Epithelial cell of esophagus (primary cell): ENCODE data around the gene REXO2.

Source experiments
- DNase-seq: peaks from one replicate; pipeline ENCODE4 v3.0.0; 2010; ENCODE audit warnings: low read depth
- H3K4me3 ChIP-seq: 2 replicates; pipeline ENCODE4 v1.5.1; 2011; ENCODE audit warnings: mild to moderate bottlenecking, low read length, control low read depth
- TF ChIP-seq, protein P1 (sequence below): IDR thresholded peaks from 2 replicates; pipeline ENCODE4 v1.5.1; 2011; ENCODE audit warnings: low read depth, mild to moderate bottlenecking, low read length, control low read depth, inconsistent platforms; ENCODE audit not compliant: insufficient read depth; ENCODE audit errors: missing control alignments

The REXO2 gene

DNA sequence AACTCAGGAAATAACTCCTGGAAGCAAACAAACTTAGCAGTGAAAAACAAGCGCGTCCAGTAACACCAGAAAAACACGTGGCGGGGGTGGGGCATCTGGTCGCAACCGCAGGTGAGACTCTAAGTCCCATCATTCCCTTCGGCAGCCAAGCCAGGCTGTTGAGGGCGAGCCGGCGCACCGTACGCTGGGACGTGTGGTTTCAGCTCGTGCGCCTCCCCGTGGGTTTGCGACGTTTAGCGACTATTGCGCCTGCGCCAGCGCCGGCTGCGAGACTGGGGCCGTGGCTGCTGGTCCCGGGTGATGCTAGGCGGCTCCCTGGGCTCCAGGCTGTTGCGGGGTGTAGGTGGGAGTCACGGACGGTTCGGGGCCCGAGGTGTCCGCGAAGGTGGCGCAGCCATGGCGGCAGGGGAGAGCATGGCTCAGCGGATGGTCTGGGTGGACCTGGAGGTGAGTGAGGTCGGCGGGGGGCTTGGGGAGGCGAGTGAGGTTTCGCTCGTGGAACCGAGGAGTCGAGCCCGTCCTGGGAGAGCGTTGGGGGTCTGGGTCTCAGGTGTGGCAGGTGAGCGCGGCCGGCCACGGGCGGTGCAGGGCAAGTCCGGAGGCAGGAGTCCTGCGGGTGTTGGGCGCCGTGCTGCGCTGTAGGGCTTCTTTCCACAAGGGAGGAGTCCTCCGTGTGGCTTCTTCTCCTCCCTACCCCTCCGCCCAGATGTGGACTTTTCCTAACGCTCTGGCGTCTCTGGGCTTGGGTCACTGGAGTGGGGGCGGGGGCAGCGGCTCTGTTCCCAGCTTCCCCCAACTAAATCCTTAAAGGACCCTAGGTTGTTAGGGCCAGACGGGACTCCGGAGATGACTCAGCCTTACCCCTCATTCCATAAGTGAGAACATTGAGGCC, at the start of gene REXO2:
Gene REXO2, plus strand, starts transcription at position 239 of the 892 bp plus-strand sequence. Its CDS starts 62 bp downstream, at position 301.
- DNase-seq, result peak; percentile 99
- TF ChIP-seq, protein P1, sequence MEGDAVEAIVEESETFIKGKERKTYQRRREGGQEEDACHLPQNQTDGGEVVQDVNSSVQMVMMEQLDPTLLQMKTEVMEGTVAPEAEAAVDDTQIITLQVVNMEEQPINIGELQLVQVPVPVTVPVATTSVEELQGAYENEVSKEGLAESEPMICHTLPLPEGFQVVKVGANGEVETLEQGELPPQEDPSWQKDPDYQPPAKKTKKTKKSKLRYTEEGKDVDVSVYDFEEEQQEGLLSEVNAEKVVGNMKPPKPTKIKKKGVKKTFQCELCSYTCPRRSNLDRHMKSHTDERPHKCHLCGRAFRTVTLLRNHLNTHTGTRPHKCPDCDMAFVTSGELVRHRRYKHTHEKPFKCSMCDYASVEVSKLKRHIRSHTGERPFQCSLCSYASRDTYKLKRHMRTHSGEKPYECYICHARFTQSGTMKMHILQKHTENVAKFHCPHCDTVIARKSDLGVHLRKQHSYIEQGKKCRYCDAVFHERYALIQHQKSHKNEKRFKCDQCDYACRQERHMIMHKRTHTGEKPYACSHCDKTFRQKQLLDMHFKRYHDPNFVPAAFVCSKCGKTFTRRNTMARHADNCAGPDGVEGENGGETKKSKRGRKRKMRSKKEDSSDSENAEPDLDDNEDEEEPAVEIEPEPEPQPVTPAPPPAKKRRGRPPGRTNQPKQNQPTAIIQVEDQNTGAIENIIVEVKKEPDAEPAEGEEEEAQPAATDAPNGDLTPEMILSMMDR, result peak; percentile 42
- H3K4me3 ChIP-seq, result peak within 1 kb of the TSS; percentile 94

DNA sequence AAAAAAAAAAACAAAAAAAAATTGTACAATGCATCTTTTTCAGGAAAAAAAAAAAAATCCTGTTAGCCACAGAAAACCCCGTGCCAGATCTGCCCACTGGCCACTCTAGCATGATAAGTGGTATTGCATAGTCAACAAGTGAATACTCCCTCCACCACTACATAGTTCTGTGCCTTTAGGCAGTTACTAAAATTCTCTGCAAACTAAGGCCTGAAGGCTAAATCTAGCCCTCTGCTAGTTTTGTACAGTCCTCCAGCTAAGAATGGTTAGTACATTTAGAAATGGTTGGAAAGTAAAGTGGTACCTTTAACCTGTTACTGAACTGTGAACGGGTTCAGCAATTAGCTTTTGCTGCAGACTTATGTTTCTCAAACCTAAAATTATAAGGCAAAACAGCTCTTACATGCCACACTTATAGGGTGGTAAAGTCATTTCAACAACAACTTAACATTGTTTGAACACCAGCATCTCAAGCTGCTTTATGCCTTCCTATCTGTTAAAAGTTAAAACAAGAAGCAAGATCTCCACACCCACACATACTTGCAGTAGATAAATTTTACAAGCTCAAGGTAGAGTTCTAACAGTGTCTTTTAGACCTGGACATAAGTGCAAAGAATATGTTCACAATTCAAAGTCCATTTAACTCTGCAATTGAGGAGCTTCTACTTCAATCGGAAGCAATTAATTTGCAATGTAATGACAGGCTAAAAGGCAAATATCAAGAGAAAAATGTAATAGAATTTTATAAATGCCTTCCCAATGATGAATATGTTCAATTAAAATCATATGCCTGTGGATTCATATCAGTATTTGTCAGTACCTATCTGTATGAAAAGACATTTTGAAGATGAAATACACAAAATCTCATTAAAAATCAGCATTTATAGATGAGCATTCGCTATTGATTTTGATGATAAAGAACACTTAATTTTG, 46.3 kb upstream of the REXO2 start:
- DNase-seq, result no peak
- TF ChIP-seq, protein P1, result no peak
- no peak overlapping the region for H3K4me3 ChIP-seq

DNA sequence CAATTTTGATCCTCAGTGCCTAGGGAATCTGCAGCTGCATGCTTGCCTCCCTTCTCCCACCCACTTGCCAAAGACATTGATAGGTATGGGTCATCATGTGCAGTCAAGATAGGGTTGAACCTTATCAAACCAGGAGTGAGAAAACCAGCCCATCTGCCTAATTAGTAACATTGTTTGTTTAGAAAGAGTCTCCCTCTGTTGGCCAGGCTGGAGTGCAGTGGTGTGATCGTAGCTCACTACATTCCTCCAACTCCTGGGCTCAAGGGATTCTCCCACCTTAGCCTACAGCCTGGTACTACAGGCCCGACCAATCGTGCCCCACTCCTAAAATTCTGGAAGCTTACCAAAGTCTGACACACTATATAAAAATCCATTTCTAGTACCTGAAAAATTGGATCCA, 43.5 kb upstream of the REXO2 start:
- H3K4me3 ChIP-seq, result no peak overlapping the region
- TF ChIP-seq, protein P1, result peak; percentile 53
- DNase-seq, result peak; percentile 36

DNA sequence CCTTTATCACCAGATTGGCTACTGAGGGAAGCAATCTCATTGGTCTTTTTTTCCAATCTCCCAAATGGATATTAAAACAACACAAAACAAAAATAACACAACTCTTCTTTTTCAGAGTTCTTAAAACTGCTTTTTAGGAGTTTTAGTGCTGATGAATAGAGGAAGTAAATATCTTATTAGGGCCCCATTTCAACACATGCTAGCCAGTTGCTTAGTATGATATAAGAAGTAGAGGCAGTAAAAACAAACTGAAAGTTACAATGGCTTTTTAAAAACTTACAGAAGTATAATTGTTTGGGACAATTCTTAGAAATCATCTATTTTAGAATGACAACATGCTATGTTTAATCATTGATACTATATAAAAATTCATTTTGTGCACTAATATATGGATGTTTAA, 42.4 kb upstream of the REXO2 start:
- TF ChIP-seq, protein P1, result no peak
- DNase-seq, result no peak
- no peak overlapping the region for H3K4me3 ChIP-seq

DNA sequence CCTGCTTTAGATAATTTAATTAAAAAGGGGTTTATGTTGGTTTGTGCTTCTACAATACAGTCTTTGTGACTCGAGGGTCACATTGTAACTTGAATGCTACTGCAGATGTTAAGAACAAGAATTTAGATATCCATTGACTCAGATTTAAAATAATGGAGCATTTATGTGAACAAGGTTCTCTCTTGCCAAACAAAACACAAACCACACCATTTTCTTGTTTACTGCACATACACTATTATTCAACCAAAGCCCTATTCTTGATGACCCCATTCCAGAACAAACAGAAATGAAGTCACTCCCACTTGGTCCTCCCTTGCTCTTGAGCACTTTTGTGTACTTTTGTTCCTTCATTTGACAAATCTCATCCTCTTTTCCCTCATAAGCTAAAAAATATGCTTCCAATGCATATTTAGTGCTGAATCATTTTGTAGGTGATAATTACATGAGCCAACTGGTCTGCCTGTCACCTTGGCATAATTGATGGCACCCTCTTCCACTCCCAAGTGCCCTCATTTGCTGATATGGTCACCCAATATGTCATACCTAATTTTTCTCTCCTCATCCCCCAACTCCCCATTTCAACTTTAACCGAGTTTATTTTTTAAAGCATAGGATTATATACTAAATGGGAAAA, 41.8 kb upstream of the REXO2 start:
- no peak overlapping the region for H3K4me3 ChIP-seq
- DNase-seq, result no peak
- TF ChIP-seq, protein P1, result no peak

DNA sequence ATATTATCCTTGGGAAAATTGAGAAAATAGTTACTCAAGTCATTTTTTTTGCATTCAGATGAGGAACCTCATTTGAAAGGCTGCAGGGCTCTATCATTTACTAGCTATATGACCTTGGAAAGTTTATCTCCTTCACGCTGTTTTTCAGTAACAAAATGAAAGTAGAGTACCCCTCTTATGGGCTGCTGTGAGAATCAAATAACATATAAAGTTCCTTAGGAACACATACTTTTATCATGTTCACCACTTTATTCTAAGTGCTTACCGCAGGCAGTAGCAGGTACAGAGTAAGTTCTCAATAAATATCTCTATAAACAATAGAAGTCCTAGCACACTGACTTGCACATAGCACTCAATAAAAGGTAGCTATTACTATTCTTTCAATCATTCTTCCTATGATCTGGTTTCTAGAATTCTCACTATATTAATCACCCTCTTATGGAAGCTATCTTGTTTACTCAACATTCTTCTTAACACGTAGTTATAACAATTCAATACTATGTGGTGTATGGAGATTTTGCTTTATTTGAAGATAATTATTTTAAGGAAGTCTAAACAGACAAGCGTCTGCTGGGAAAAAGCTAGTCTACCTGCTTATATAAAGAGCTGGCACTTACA, 40.9 kb upstream of the REXO2 start:
- no peak overlapping the region for H3K4me3 ChIP-seq
- peak; percentile 31 for DNase-seq
- TF ChIP-seq, protein P1, result no peak
